ENCODE measurements around the gene FAIM. TPM values are rescaled to one million over a fixed set of nuclear protein-coding genes. Genes with fewer than 3 reads are reported as not detected.

The FAIM gene
- polyA plus RNA-seq, 3 donors, result 0.96 to 3.7 (median 3.6) TPM

- peak overlapping the region; percentile 64 to 80 (median 64) for H3K4me3 ChIP-seq (replicated peaks in 1 of 3; ENCODE audit: low read depth in 2 of 3, low read length in 3 of 3)
- TF ChIP-seq CTCF (IDR thresholded peaks at IDR 0.05), result no peak
- H3K79me2 ChIP-seq (ENCODE audit: insufficient read depth, low read length), result no peaks in the 10 kb centered on the region
- peaks cover 0 to 14% (median 6%) of the 10 kb centered on the region in 3 donors for H3K27me3 Mint-ChIP-seq (ENCODE audit: low read depth in 3 of 3)
- H3K9me3 ChIP-seq (replicated peaks in 1 of 2; ENCODE audit: control insufficient read depth in 1 of 2, insufficient read depth in 1 of 2, low read length in 2 of 2), result peaks cover 3 to 4% of the 10 kb centered on the region in 2 donors
- intact Hi-C loops (cut with micrococcal nuclease), result loop anchor here (5.0 to 10.0 kb wide), 2 partner anchors 101 to 324 kb away; no protein-coding TSS in a partner anchor
- peaks cover 14% of the 10 kb centered on the region for H3K4me1 Mint-ChIP-seq
- no peaks in the 10 kb centered on the region for H3K36me3 ChIP-seq (replicated peaks in 1 of 2; ENCODE audit: control insufficient read depth in 1 of 2, insufficient read depth in 2 of 2, low read length in 2 of 2)
- peaks cover 12 to 19% of the 10 kb centered on the region in 2 donors for H3K4me1 ChIP-seq (ENCODE audit: control insufficient read depth in 1 of 2, insufficient read depth in 2 of 2, low read length in 2 of 2)
- H3K4me2 ChIP-seq (replicated peaks; ENCODE audit: extremely low read depth, low read length, poor library complexity, severe bottlenecking), result peak overlapping the region; percentile 82
- no peaks in the 10 kb centered on the region for H4K20me1 ChIP-seq (ENCODE audit: insufficient read depth, low read length)
- peaks cover 0 to 4% (median 4%) of the 10 kb centered on the region in 7 donors for H3K9me3 Mint-ChIP-seq
- WGBS (ENCODE audit: insufficient coverage), result 0% methylated on average over 8 of the region's 22 CpGs
- H3K27me3 ChIP-seq (ENCODE audit: control insufficient read depth in 2 of 2, insufficient read depth in 2 of 2, low read length in 2 of 2), result peaks cover 0 to 5% of the 10 kb centered on the region in 2 donors
- no peak for DNase-seq
- H3K27ac Mint-ChIP-seq, result peak overlapping the region in 3 of 7 donors; percentile 10 to 41 (median 24)
- peak overlapping the region; percentile 41 for H3K9ac ChIP-seq (ENCODE audit: insufficient read depth, low read length, poor library complexity, severe bottlenecking)
- H3K4me3 Mint-ChIP-seq, result peak overlapping the region; percentile 95 to 97
- no peak overlapping the region for H3K27ac ChIP-seq (ENCODE audit: low read depth in 1 of 2, low read length in 2 of 2)
- H3K36me3 Mint-ChIP-seq, result peaks cover 1 to 2% of the 10 kb centered on the region in 2 donors
- peak overlapping the region; percentile 92 for H2AFZ ChIP-seq (ENCODE audit: insufficient read depth, low read depth, low read length, poor library complexity, severe bottlenecking)
Observed at GRCh38 chr3:138593488-138594149, 15.0 kb upstream of the FAIM start.

GRCh38 chr3:138594150-138594934, 14.2 kb upstream of the FAIM start, which contains the start of gene CEP70:
TSS of gene CEP70 (minus strand) at chr3:138594260. CDS start at chr3:138572927, 21,333 bp downstream.
- H3K27ac ChIP-seq (ENCODE audit: low read depth in 1 of 2, low read length in 2 of 2), result peak within 1 kb of the TSS in 1 of 2 donors; percentile 7
- intact Hi-C loops (cut with micrococcal nuclease), result loop anchor here (5.0 to 10.0 kb wide), 2 partner anchors 100 to 323 kb away; no protein-coding TSS in a partner anchor
- H2AFZ ChIP-seq (ENCODE audit: insufficient read depth, low read depth, low read length, poor library complexity, severe bottlenecking), result peak within 1 kb of the TSS; percentile 92
- H4K20me1 ChIP-seq (ENCODE audit: insufficient read depth, low read length), result no peaks in the 10 kb centered on the region
- peak within 1 kb of the TSS; percentile 82 for H3K4me2 ChIP-seq (replicated peaks; ENCODE audit: extremely low read depth, low read length, poor library complexity, severe bottlenecking)
- WGBS (ENCODE audit: insufficient coverage), result under 1% methylated on average over 46 of the region's 52 CpGs
- H3K9me3 ChIP-seq (replicated peaks in 1 of 2; ENCODE audit: control insufficient read depth in 1 of 2, insufficient read depth in 1 of 2, low read length in 2 of 2), result peaks cover 3 to 6% of the 10 kb centered on the region in 2 donors
- H3K9ac ChIP-seq (ENCODE audit: insufficient read depth, low read length, poor library complexity, severe bottlenecking), result peak within 1 kb of the TSS; percentile 41
- peak within 1 kb of the TSS; percentile 80 to 95 (median 86) for H3K27ac Mint-ChIP-seq
- peak; percentile 98 for TF ChIP-seq CTCF (IDR thresholded peaks at IDR 0.05)
- peaks cover 12 to 19% of the 10 kb centered on the region in 2 donors for H3K4me1 ChIP-seq (ENCODE audit: control insufficient read depth in 1 of 2, insufficient read depth in 2 of 2, low read length in 2 of 2)
- no peaks in the 10 kb centered on the region for H3K36me3 ChIP-seq (replicated peaks in 1 of 2; ENCODE audit: control insufficient read depth in 1 of 2, insufficient read depth in 2 of 2, low read length in 2 of 2)
- H3K27me3 ChIP-seq (ENCODE audit: control insufficient read depth in 2 of 2, insufficient read depth in 2 of 2, low read length in 2 of 2), result peaks cover 0 to 5% of the 10 kb centered on the region in 2 donors
- peak; percentile 83 to 91 (median 90) for DNase-seq
- peak within 1 kb of the TSS; percentile 95 to 97 for H3K4me3 Mint-ChIP-seq
- H3K4me1 Mint-ChIP-seq, result peaks cover 14% of the 10 kb centered on the region
- peaks cover 0 to 14% (median 6%) of the 10 kb centered on the region in 3 donors for H3K27me3 Mint-ChIP-seq (ENCODE audit: low read depth in 3 of 3)
- H3K9me3 Mint-ChIP-seq, result peaks cover 0 to 10% (median 7%) of the 10 kb centered on the region in 7 donors
- peak within 1 kb of the TSS; percentile 64 to 80 (median 64) for H3K4me3 ChIP-seq (replicated peaks in 1 of 3; ENCODE audit: low read depth in 2 of 3, low read length in 3 of 3)
- H3K79me2 ChIP-seq (ENCODE audit: insufficient read depth, low read length), result no peaks in the 10 kb centered on the region
- H3K36me3 Mint-ChIP-seq, result peaks cover 0 to 2% of the 10 kb centered on the region in 2 donors
